ENCODE data around the gene ACOXL.

Gene ACOXL

DNA sequence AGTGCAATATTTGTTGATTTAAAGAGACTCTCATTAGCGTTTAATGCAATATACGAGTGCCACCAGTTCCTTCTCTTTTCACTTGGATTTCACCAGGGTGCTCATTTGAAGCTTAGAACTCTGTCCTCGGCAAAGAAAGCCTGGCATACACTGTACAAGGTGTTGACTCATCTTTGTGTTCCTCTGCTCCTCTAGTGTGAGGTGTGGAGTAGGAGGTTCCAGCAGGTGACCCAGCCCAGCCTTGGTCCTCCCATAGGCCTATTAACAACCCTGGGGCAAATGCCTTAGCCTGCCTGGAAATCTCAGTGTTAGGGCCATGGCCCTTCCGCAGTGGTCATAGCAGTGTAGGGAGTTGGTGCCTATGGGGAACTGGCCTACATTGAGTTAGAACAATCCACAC lies 408.4 kb downstream of the ACOXL start:
- no peak for DNase-seq (ENCODE audit: low read depth)

DNA sequence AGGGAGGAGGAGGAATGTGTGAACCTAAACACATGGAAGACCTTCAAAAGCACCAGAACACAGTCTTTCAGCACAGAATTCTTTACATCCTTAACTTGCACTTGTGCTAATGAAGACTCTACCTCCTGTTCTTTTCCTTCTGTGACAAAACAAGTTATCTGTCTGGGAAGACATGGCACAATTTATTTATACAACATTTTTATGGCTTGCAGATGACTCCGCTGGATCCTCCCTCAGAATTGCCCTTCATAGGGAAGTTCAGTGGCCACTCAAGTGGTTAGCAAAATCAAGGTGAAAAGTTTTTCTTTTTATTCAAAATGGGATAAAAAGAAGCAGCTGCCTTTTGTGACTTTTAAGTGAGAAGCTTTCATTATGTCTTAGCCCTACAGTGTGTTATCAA lies 409.7 kb downstream of the ACOXL start:
- no peak for DNase-seq (ENCODE audit: low read depth)

DNA sequence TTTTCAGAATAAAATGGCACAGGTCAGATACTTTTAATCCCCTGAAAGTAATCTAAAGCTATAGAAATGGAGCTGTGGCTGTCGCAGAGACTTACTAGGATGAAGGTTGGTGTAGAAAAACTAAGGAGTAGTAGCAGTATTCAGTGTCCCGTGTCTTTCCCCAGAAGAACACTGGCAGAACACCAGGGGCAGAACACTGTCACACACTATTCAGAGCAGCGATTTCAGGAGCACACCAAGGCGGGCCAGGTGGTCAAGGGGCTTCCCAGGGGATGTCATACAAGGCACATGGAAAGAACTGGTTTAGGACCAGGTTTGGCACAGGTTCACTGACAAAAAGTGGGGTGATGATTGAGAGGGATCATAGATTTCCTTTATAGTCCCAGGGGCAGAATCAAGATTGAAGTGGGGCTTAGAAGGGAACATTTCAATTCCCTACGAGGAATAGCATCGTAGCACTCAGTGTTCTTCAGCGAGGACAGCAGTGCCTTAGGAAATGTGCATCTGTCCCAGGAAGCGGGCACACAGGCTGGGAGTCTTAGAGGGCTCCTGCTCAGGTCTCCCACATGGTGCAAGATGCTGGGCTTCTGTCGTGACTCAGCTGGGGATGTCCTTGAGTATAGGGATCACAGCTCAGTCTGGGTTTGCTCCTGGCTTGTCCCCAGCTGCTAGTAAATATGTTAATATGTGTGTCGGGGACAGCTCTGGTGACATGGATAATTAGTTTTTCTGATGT lies 410.9 kb downstream of the ACOXL start:
- no peak for DNase-seq (ENCODE audit: low read depth)

DNA sequence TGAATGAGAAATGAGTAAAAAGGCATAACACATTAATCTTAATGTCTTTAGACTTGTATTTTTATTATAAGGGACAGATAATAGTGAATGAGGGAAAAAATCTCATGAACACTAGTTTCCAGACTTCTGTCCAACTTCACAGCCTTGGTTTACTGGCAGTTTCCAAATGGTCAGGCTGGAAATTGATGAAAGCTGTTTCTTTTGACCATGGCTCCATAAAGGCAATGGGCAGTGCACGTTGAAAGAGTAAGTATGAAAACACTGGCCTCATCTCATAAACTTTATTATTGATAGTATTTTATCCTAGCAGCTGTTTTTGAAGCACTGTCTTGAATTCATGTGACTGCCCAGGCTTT lies 411.4 kb downstream of the ACOXL start:
- no peak for DNase-seq (ENCODE audit: low read depth)

DNA sequence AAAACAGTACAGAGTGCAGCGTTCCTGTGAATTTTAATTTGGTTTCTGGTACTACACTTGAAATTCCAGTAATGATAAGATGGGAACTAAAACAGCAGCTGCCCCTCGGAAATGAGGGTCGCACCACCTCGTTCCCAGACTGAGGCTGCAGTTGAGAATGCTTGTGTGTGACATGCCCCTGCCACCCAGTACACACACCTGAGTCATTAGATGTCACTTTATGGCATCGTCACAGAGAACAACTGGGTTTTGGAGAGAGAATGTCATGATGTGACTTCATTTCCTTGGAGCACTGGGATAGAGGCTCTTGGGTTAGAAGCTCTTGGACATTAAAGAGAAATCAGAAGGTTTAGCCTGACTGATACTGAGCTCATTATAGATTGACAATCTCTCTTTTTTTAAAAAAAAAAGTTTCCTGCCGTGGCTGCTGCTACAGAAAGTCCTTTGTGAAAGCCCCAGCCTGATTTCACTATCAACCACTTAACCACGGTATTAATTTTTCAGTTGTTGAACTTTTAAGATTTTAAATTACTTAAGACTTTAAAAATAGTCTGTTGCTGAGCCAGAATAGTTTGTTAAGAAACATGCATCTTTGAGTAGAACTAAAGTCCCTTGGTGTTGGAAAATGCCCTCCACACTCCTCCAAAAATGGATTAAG lies 412.9 kb downstream of the ACOXL start:
- no peak for DNase-seq (ENCODE audit: low read depth)

DNA sequence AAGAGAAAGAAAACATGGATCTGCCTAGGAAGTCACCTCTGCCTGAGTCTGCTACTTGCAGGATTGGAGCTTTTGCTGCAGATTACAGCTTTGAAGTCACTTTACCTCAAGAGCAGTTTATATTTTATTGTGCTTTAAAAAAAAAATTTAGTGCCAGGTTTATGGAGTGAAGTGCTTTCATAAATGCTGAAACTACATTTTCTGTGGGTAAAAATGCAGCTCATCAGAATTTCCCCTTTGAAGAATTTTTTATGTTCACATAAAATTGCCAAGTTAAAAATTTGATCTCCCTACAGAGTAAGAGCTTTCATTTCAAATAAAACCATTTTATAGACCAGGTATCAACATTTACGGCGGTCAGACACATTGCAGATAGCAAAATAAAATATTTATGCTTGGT lies 413.6 kb downstream of the ACOXL start:
- DNase-seq (ENCODE audit: low read depth) = no peak

DNA sequence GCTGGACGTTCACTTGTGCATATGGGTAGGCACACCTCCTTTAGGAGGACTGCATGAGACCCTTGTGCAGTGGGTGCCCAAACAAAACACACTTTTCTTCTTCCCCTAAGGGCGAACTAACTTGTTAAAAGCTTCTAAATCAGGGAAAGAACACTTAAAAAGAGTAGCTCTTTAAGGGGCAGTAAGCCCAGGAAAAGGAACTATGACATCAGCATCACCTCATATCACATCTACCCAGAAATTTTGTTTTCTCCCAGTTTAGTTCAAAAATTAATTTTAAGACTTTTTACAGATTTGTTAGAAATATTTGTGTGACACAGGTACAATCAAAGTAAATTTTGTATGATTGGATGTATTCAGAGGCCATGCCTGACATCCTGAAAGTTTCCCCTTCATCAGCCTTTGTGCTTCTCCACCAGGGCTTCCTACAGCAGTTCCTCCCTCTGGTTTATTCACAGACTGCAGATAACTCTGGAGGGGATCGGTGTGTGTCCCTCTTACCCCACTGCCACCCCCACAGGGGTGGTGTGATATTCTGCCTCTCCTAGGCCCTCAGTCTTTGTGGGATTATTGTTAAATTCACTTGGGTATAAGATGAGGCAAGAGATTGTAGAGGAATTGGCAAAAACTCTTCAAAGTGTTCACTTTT lies 416.0 kb downstream of the ACOXL start:
- no peak for DNase-seq (ENCODE audit: low read depth)

DNA sequence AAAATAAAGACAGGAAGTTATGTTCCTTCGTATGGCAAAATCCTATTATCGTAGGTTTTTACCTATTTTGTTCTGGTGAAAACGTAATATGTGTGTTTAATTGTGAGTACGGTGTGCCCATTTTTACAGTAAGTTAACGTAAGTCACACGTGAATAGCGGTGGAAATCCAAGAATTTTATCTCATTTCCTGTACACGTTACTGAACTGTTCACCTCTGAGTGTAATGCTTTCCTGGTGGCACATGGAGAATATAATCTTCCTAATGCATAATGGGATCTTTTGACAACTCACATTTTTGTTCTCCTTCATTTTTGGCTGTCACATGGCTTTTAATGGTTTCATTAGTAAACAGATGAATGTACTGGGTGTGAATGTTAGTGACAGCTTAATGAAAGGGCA lies 416.6 kb downstream of the ACOXL start:
- DNase-seq (ENCODE audit: low read depth) = no peak

DNA sequence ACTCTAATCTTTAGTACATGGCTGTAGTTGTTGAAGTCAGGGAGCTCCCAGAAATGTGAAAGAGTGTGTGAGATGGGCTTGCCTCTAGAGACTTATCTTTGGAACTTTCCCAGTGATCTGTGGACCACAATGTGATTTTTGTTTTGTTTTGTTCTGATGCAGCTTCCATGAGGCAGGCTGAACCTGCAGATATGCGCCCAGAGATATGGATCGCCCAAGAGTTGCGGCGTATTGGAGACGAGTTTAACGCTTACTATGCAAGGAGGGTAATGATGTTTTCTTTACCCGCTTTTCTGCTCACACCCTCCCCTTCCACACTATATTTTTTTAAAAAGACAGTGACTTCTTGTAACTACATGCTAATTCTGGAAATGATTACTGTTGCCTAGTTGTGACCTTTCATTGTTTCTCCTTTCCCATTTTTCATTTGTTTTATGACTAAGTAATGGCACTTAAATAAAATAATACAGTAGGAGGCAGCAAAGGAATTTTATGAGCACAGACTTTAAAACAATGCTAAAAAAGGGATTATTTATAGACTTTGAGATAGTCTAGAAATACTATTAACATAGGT lies 417.6 kb downstream of the ACOXL start:
- DNase-seq (ENCODE audit: low read depth) = no peak

DNA sequence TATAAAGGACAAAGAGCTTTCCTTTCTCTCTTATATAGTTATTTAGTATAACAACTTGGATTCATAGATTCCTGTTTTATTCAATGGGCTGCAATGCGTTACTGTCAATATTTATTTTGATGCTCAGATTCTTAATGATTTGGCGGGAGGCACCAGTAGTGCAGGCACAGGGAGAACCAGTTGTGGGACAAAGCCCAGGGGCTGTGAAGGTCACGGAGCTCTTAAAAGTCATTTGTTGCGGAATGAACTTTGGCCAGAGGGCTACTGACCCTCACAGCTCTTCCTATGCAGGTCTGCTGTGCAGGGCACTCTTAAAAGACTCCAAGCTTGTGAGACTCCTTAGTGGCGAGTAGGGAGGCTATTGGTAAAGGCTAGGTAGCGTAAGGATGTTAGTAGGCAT lies 422.4 kb downstream of the ACOXL start:
- no peak for DNase-seq (ENCODE audit: low read depth)

DNA sequence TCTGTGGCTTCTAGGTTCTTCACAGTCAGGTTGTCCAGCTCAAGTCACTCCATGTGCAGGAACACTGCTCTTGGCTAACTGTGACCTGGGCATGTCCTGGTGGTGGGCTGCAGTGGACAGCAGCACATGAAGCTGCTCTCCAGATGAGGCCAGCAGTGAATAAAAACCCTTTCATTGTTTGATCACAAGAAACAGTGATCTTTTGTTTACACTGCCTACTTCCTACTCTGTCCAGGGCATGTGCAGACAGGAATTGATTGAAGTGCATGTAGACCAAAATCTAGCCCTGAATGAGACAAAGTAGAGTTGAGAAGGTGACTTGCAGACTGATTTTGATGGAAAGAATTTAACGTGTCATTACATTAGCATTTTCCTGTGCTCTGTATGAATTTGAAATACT lies 423.2 kb downstream of the ACOXL start:
- DNase-seq (ENCODE audit: low read depth) = no peak

DNA sequence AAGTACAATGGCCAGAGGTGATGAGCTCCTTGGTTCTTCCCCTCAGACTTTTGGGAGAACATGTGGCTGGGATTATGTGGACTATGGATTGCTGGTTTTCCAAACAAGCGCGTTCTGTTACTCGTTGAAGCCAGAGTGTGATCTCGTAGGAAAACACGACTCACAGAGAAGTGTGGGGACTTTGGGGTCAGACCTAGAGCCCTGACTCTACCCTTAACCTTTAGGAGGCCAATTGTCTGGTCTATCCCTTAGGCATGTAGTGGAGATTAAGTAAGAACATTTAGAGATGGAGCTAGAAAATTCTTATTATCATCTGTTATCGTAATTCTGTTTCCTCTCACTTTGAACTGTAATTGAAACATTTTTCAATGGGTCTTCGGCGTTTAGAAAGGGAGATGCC lies 424.2 kb downstream of the ACOXL start:
- DNase-seq (ENCODE audit: low read depth) = no peak

DNA sequence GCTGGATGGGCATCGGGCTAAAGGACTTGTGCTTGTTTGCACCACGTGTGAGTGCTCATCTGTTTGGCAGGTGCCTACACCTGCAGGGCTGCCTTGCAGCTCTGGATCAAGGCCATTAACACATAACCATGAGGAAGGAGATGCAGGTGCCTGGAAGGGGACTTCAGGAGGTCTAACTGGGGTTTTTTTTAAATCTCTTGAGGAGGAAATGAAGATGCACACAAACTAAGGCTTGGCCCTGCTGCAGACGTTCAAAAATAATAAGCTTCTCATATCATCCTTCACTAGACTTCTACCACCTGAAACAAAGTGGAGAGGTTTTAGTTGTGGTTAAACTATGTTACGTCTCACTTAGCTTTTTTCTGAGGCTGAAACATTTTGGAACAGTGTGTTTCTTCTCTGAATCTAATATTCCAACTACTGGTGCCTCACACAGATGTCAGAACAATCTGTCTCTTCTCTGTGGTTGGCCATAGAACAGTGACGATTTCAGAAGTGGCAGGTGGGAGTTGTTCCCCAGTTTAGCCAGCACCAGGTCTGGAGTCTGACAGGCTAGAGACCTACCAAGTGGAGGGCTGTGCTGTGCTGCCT lies 424.8 kb downstream of the ACOXL start:
- no peak for DNase-seq (ENCODE audit: low read depth)

DNA sequence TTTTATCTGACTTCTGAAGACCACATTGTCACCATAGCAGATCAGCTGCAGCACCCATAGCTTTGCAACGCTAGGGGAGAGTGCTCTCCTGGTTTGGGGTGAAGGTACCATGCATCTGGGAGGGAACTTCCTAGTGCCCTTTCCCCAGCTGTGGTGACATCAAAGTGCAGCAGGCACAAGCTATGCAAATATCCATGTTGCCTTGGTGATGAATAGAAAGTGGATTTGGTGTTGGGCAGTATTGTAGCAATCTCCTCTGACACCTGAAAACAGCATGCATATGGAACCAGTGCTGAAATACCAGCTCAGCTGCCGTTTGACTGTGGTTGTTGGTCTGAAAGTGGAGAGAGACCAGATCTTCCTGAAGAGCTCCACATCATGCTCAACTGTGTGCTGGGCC lies 425.4 kb downstream of the ACOXL start:
- DNase-seq (ENCODE audit: low read depth) = no peak

DNA sequence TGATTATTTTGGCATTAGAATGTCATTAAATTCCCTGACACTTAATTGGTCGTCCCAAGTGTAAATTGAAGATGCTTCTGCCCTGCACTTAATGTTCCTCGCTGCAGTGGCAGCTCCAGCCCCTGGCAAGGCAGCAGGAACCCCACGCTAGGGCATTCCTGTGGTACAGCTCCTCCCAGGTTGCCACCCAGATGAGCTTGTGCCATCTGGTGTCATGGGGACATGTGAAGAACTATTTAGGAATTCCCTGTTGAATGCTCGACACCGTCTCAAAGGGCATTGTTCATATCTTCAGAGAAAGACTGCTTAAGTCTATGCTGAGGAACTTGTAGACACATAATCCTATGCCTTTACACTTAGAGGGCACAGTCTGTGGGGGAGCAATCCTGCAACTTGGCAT lies 427.3 kb downstream of the ACOXL start:
- DNase-seq (ENCODE audit: low read depth) = no peak

DNA sequence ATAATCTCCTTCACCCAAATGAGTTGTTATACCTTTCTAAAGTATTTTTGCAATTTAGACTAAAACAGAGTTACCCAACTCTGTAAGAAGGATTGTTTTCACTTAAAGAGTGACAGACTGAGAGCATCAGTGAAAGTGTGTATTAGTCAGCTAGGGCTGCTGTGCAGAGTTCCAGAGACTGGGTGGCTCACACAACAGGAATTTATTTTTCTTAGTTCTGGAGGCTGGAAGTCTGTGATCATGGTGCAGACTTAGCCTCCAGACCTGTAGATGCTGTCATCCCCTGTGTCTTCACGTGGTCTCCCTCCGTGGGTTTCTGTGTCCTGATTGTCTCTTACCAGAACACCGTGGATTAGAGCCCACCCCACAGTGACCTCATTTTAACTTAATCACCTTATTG lies 428.4 kb downstream of the ACOXL start:
- no peak for DNase-seq (ENCODE audit: low read depth)

DNA sequence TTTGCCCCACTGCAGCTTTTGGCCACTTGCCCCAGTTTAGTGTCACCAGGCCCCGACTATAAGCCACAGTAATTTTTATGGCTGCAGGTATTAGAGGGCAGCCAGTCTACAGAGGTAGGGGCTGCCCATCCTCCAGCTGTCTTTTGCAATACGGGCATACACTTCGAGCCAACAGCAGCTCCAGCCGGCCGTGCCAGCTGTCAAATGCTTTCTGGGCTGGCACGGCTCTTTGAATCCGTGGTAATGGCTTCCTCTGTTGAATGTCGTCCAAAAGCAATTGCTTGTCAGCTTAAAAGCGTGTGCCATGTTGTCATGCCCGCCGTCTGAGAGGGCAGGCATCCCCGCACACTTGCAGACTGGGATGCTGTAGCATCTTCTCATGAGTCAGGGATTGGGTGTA lies 429.6 kb downstream of the ACOXL start:
- no peak for DNase-seq (ENCODE audit: low read depth)

DNA sequence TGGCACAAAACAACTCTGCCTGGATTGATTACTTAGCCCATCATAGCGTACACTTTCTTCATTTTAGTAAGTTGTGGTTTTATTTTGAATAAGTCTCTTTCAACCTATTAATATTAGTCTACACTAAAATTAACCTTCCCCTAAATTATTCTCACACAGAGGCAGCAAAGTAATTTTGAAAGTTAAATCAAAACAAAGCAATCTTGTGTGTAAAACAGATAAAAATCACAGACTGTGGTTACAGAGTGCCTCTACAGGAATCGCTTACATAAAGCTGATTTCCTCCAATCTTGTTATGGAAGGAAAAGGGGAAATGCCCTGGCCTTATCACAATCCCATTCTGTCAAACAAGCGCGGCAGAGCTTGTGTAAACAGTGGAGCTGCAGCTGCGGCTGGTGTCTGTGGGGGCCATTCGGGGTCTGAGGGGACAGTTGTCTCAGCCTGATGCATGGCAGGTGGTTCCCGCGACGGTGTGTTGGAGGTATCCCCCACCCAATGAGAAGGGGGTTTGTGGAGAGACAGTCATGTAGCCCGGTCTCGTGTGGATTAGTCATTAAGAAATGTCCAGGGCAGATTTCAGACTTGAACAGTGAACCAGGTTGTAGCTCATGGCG lies 430.5 kb downstream of the ACOXL start:
- no peak for DNase-seq (ENCODE audit: low read depth)

DNA sequence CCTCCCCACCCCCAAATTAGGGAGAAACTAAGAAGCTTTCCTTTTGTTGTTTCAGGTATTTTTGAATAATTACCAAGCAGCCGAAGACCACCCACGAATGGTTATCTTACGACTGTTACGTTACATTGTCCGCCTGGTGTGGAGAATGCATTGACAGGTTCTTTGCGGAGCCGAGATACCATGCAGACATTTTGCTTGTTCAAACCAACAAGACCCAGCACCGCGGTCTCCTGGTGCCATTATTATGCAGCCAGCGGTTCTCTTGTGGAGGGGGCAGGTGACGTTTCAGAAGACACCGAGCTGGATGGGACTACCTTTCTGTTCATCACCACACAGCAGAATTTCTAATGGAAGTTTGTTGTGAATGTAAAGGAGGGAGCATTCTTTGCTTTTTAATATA lies 431.7 kb downstream of the ACOXL start:
- no peak for DNase-seq (ENCODE audit: low read depth)

DNA sequence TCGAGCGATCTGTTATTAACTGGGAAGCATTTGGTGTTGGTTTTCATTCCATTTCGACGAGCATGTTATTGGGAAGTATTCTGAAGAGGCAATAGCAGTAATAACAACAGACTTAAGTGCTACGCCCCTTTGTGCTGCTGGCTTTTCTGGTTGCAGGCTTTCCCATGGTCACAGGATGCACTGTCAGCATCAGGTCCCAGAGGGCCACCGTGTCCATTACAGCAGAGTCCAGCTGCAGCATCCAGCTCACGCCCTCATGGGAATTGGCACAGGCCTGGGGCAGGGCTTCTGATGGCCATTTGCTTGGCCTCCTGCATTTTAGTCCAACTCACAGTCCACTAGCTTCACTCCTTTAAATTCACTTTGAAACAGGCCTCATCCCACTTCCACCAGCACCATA lies 432.7 kb downstream of the ACOXL start:
- no peak for DNase-seq (ENCODE audit: low read depth)

DNA sequence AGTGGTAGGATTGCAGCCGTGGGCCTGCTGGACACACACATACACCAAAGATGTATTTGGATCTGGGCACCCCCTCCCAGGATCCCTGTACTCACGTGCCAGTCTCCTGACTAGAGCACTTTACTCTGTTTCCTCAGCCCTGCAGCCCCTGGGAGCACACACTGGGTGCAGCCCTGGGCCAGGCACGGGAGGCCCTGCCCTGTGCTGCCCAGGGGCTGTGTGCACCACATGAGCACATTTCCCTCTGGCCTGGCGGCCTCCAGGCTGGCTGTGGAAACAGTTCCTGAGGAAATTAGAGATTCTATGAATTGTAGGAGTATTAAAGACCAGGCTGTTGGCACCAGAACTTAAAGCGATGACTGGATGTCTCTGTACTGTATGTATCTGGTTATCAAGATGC lies 433.7 kb downstream of the ACOXL start:
- no peak for DNase-seq (ENCODE audit: low read depth)

DNA sequence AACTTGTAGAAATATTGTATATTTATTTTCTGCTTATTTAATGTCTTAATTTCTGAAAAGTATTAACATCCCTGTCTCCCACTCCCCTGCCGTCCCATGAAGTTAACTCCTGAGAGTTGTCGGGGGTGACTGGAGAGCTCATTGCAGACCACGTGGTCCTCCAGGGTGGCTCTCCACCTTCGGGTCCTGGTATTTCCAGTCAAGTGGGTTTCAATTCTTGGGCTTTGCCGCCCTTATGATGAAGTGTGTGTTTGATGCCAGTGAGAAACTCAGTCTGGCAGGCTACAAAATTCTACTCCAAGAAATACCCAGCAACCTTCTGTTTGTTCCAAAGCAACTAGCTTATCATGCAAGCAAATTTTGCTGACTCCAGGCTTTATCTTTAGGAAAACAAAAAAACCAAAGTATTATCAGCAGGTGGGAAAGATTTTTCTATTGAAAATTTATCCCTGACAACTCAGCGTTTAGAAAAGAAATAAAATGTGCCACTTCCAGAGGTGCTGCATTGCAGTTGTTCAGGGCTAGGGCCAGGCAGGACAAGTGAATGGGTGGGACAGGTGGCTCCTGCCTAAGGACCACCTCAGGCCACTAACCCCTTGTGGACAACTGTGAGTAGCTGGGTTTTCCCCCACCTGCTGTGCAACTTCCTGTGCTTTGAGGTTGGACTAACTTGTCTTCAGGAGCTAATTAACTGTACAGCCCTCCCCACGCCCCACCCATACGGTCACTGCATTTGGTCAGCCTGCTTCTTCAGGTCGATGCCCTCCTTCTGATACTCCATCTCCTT lies 434.9 kb downstream of the ACOXL start:
- DNase-seq (ENCODE audit: low read depth) = no peak

Data from stimulated activated CD8-positive, alpha-beta memory T cell treated with anti-CD3 and anti-CD28 coated beads, Interleukin-15, amount 100 ng/mL, for 1 hour (primary cell).